Fibroblast of mammary gland (primary cell): ENCODE measurements around the gene ERFE.

ENCODE experiments used
- DNase-seq: peaks from one replicate; pipeline ENCODE4 v3.0.0-alpha.2; 2010; ENCODE audit warnings: low read depth
- H3K4me3 ChIP-seq: 2 replicates; pipeline ENCODE4 v1.5.1; 2011; ENCODE audit warnings: low read depth, mild to moderate bottlenecking, low read length, moderate library complexity; ENCODE audit not compliant: control insufficient read depth
- TF ChIP-seq, protein P1 (sequence below): conservative IDR thresholded peaks from 2 replicates; pipeline ENCODE4 v1.5.1; 2011; ENCODE audit warnings: low read depth, low read length, inconsistent platforms; ENCODE audit not compliant: control insufficient read depth, insufficient read depth

ERFE gene

DNA sequence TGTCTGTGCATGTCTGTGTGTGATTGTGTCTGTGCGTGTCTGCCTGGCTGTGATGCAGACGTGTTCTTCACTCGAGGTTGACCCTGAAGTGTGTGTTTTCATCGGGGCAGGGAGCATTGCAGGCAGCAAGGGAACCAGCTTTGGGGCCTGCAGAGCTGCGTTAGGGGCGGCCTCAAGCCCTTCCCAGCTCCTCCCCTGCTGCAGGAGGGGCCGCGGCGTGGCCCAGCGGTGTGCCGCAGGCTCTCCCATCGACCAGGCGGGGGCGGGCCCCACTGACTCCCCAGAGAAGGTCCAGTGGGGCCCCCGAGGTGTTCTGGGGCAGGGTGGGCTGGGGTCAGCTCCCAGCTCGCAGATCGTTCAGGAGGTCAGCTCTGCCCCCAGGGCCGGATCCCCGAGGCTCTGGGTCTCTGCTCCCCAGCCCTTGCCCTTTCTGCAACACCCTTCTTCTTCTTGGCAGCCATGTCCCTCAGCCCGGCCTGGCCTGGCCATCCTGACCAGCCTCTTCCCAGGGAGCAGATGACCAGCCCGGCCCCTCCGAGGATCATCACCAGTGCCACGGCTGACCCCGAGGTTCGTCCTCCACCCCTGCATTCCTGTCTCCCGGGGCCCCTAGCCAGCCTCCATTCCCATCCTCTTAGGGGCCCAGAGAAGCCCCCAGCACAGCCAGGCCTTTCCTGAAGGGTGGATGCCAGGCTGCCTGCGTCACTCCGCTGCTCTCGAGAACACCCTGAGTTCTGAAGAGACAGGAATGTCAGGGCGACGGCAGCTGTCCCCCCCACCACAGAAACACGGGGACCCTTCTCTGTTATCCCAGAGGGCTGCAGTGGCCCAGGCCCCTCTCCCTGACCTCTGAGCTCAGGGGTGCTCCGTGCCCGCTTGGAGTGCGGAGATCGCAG lies 31.4 kb upstream of the ERFE start:
- H3K4me3 ChIP-seq = peak overlapping the region; percentile 40
- peak; percentile 74 for DNase-seq
- TF ChIP-seq, protein P1, sequence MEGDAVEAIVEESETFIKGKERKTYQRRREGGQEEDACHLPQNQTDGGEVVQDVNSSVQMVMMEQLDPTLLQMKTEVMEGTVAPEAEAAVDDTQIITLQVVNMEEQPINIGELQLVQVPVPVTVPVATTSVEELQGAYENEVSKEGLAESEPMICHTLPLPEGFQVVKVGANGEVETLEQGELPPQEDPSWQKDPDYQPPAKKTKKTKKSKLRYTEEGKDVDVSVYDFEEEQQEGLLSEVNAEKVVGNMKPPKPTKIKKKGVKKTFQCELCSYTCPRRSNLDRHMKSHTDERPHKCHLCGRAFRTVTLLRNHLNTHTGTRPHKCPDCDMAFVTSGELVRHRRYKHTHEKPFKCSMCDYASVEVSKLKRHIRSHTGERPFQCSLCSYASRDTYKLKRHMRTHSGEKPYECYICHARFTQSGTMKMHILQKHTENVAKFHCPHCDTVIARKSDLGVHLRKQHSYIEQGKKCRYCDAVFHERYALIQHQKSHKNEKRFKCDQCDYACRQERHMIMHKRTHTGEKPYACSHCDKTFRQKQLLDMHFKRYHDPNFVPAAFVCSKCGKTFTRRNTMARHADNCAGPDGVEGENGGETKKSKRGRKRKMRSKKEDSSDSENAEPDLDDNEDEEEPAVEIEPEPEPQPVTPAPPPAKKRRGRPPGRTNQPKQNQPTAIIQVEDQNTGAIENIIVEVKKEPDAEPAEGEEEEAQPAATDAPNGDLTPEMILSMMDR = no peak

DNA sequence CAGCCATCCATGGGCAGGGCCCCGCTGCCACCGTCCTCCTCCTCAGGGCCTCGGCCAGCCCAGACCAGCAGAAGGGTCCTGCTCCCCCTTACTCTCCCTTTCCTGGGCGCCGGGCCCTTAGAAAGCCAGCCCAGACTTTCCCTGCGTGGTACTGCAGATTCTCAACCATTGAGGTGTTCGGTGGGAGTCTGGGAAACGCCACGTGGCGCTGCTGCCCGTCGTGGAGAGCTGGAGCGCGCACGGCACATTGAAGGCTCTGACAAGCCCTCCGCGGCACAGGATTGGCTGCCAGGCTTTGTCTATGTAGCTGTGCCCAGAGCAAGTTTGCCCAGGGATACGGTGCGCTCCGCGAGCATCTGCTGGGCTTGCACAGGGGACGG lies 30.7 kb upstream of the ERFE start:
- peak overlapping the region; percentile 40 for H3K4me3 ChIP-seq
- TF ChIP-seq, protein P1 = no peak
- peak; percentile 16 for DNase-seq

DNA sequence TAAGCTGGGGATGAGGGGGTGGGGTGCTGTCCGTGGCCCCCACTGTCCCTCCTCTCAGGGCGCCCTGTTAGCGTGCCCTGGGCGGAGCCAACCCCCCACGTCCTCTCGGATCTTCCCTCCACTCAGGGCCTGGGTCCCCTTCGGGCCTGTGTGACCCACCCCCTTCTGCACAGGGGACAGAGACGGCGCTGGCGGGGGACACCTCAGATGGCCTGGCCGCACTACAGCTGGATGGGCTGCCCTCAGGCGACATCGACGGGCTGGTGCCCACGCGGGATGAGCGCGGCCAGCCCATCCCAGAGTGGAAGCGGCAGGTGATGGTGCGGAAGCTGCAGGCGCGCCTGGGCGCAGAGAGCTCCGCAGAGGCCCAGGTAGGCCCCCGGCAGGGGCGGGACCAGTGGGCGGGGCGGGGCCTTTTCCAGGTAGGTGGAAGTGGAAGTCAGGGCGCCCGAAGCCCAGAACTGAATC lies 30.2 kb upstream of the ERFE start:
- no peak for DNase-seq
- H3K4me3 ChIP-seq = no peak overlapping the region
- TF ChIP-seq, protein P1 = no peak

DNA sequence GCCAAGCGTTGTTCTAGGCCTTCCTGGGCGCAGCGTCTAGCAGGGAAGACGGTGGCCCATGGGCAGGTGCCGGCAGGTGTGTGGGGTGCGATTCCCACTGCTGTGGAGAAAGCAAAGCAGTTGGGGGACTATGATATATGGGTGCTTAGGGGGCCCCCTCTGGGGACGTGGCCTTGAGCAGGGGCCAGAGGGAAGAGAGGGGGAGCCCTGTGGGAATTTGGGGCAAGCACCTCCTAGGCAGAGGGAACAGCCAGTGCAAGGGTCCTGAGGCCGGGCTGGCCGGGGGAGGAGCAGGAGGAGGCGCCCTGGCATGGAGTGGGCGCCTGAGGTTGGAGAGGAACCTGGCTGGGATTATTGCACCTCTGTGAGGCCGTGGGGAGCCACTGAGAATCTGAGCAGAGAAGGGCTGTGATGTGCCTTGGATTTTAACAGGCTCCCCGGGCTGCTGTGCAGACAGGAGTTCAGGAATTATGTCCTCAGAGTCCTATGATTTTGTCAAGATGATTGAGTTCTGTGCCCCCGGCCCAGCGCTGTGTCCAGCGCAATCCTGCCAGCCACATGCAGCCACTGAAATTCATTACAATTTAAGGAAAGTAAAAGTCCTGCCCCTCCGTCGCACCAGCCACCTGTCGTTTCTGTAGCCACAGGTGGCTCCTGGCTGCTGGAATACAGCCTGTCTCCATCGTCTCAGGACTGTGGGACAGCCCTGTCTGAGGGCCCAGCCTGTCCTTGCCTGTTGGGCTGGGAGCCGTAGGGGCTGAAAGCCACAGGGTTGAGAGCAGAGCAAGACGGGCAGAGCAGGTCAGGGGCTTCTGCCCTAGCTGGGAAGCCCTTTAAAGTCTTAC lies 29.4 kb upstream of the ERFE start:
- TF ChIP-seq, protein P1 = no peak
- no peak for DNase-seq
- H3K4me3 ChIP-seq = no peak overlapping the region

DNA sequence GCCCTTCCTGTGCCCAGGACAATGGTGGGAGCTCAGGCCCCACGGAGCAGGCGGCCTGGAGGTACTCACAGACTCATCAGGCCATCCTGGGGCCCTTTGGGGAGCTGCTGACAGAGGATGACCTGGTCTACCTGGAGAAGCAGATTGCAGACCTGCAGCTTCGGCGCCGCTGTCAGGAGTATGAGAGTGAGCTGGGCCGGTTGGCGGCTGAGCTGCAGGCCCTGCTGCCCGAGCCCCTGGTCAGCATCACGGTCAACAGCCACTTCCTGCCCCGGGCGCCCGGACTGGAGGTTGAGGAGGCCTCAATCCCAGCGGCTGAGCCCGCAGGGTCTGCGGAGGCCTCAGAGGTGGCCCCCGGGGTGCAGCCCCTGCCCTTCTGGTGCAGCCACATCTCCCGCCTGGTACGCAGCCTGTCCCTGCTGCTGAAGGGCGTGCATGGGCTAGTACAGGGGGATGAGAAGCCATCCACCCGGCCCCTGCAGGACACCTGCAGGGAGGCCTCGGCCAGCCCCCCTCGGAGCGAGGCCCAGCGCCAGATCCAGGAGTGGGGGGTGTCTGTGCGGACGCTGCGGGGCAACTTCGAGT lies 28.6 kb upstream of the ERFE start:
- H3K4me3 ChIP-seq = no peak overlapping the region
- TF ChIP-seq, protein P1 = no peak
- DNase-seq = no peak

DNA sequence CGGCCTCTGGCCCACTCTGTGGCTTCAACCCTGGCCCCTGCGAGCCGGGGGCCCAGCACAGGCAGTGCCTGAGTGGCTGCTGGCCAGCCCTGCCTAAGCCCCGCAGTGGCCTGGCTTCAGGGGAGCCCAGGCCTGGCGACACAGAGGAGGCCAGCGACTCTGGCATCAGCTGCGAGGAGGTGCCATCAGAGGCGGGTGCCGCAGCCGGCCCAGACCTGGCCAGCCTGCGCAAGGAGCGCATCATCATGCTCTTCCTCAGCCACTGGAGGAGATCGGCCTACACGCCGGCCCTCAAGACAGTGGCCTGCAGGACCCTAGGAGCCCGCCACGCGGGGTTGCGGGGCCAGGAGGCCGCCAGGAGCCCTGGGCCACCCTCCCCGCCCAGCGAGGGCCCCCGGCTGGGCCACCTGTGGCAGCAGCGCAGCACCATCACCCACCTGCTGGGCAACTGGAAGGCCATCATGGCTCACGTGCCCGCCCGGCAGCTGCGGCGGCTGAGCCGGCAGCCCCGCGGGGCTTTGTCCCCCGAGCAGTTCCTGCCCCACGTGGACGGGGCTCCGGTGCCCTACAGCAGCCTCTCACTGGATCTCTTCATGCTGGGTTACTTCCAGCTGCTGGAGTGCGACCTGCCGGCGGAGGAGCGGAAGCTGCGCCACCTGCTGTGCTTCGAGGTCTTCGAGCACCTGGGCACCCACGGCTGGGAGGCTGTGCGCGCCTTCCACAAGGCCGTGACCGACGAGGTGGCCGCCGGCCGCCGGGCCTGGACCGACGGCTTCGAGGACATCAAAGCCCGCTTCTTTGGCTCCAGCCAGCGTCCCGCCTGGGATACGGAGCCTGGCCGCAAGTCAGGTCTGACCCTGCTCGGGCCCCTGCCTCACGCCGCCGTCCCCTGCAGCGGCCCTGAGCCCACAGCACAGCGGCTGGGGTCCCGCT lies 27.8 kb upstream of the ERFE start:
- TF ChIP-seq, protein P1 = no peak
- no peak for DNase-seq
- no peak overlapping the region for H3K4me3 ChIP-seq
